Parathyroid adenoma (tissue), 2 donors: ENCODE measurements around the gene BCKDHB.

Source experiments
- H2AFZ ChIP-seq: fragments of 300-600 bp; sonication (generic); one replicate; pipeline ENCODE4 v1.7.0; 2017; ENCODE audit warnings: antibody characterized with exemption, mild to moderate bottlenecking
- H3K27ac ChIP-seq: fragments of 300-600 bp; sonication (generic); one replicate; pipeline ENCODE4 v1.7.0; 2017
- H3K27me3 ChIP-seq: fragments of 300-600 bp; sonication (generic); one replicate; pipeline ENCODE4 v1.7.0; 2017; ENCODE audit warnings: low read length; ENCODE audit not compliant: control insufficient read depth, insufficient read depth
- H3K36me3 ChIP-seq: fragments of 300-600 bp; sonication (generic); one replicate; pipeline ENCODE4 v1.7.0; 2017; ENCODE audit warnings: low read length; ENCODE audit not compliant: control insufficient read depth, insufficient read depth
- H3K4me1 ChIP-seq: fragments of 300-600 bp; sonication (generic); one replicate; pipeline ENCODE4 v1.7.0; 2017; ENCODE audit warnings: control low read depth
- H3K4me2 ChIP-seq: fragments of 300-600 bp; sonication (generic); one replicate; pipeline ENCODE4 v1.7.0; 2017; ENCODE audit warnings: low read length
- H3K4me3 ChIP-seq: fragments of 300-600 bp; sonication (generic); one replicate; pipeline ENCODE4 v1.7.0; 2017; ENCODE audit warnings: low read depth, low read length
- H3K79me2 ChIP-seq: fragments of 300-600 bp; sonication (generic); one replicate; pipeline ENCODE4 v1.7.0; 2017; ENCODE audit warnings: control low read depth
- H3K9ac ChIP-seq: fragments of 300-600 bp; sonication (generic); one replicate; pipeline ENCODE4 v1.7.0; 2017; ENCODE audit warnings: mild to moderate bottlenecking
- H3K9me3 ChIP-seq: fragments of 300-600 bp; sonication (generic); one replicate; pipeline ENCODE4 v1.7.0; 2017; ENCODE audit warnings: low read length; ENCODE audit not compliant: control insufficient read depth
- CTCF ChIP-seq: fragments of 300-600 bp; sonication (generic); IDR thresholded peaks from one replicate; pipeline ENCODE4 v1.7.0; 2017; ENCODE audit warnings: antibody characterized with exemption, mild to moderate bottlenecking
- donor health status: primary hyperparathyroidism.

Gene BCKDHB

GRCh38 chr6:80156221-80156620 lies 49.8 kb downstream of the BCKDHB start:
- Histone ChIP-seq H3K4me2 (no peak overlapping the region), H2AFZ (no peak overlapping the region), H3K4me1 (no peaks in the 10 kb centered on the region), H3K9me3 (no peaks in the 10 kb centered on the region), H3K79me2 (peaks cover 2% of the 10 kb centered on the region), H3K27ac (no peak overlapping the region), H3K27me3 (no peaks in the 10 kb centered on the region), H3K4me3 (no peak overlapping the region), H3K9ac (no peak overlapping the region), H3K36me3 (no peaks in the 10 kb centered on the region)
- no peak for TF ChIP-seq CTCF

GRCh38 chr6:80158478-80158989 lies 52.1 kb downstream of the BCKDHB start:
- Histone ChIP-seq H3K9ac (no peak overlapping the region), H3K27me3 (no peaks in the 10 kb centered on the region), H3K4me3 (no peak overlapping the region), H3K4me2 (no peak overlapping the region), H3K9me3 (no peaks in the 10 kb centered on the region), H3K4me1 (no peaks in the 10 kb centered on the region), H3K79me2 (no peaks in the 10 kb centered on the region), H2AFZ (no peak overlapping the region), H3K36me3 (no peaks in the 10 kb centered on the region), H3K27ac (no peak overlapping the region)
- TF ChIP-seq CTCF: no peak

DNA sequence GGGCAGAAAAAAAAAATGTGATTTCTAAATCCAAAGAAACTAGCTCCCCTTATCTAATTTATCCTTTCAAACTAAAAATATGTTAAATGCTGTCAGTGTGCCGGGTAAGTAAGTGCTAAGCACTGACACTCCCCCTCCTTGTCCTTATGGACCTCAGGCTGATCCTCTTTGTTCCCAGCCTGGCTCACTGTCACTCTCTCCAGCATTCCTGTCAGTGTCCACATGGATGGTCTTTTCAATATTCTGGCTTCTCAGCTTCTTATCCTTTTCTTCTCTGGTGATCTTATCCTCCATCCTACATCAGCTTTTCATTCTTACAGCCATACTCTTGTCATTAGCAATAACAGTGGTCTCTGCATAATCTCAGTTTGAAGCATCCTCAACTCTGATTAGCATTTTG lies 55.0 kb downstream of the BCKDHB start:
- Histone ChIP-seq H3K27me3 (no peaks in the 10 kb centered on the region), H2AFZ (no peak overlapping the region), H3K36me3 (no peaks in the 10 kb centered on the region), H3K4me3 (no peak overlapping the region), H3K79me2 (no peaks in the 10 kb centered on the region), H3K4me2 (no peak overlapping the region), H3K9me3 (no peaks in the 10 kb centered on the region), H3K4me1 (no peaks in the 10 kb centered on the region), H3K27ac (no peak overlapping the region), H3K9ac (no peak overlapping the region)
- no peak for TF ChIP-seq CTCF

GRCh38 chr6:80163754-80164187 lies 57.3 kb downstream of the BCKDHB start:
- Histone ChIP-seq H3K4me2 (no peak overlapping the region), H3K36me3 (no peaks in the 10 kb centered on the region), H3K27me3 (no peaks in the 10 kb centered on the region), H3K4me1 (no peaks in the 10 kb centered on the region), H3K9ac (no peak overlapping the region), H2AFZ (no peak overlapping the region), H3K79me2 (no peaks in the 10 kb centered on the region), H3K27ac (no peak overlapping the region), H3K4me3 (no peak overlapping the region), H3K9me3 (no peaks in the 10 kb centered on the region)
- TF ChIP-seq CTCF: no peak

DNA sequence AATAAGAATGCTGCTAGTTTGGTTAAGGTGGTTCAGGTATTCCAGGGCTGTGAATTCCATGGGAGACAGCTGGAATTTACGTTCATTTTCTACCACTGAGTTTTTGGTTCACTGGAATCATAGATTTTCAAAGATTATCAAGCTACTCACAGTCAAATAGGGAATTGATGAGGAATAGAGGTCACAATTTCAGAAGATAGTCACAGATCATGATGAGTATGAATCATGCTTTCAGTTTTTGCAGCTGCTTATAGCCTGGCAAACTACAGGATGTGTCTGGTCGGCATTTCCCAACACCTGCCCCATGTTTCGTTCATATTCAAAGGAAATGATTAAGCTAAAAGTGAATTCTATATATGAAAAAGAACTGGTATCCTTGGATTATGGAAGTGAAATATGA lies 58.7 kb downstream of the BCKDHB start:
- H3K27ac ChIP-seq: no peak overlapping the region

More for the DNA sequence above, 58.7 kb downstream of the BCKDHB start:
- Histone ChIP-seq H3K9ac (no peak overlapping the region), H3K9me3 (no peaks in the 10 kb centered on the region), H3K27me3 (no peaks in the 10 kb centered on the region), H3K79me2 (no peaks in the 10 kb centered on the region), H3K4me3 (no peak overlapping the region), H3K36me3 (no peaks in the 10 kb centered on the region), H3K4me1 (no peaks in the 10 kb centered on the region), H2AFZ (no peak overlapping the region), H3K4me2 (no peak overlapping the region)
- TF ChIP-seq CTCF: no peak
